HT1080 (cell line): ENCODE data around the gene DLEC1. TPM values are rescaled to one million over a fixed set of nuclear protein-coding genes. Genes with fewer than 3 reads are reported as not detected.

ENCODE experiments used
- DNase-seq: peaks from one replicate; pipeline ENCODE4 v3.0.0-alpha.2; 2015; ENCODE audit warnings: low read depth
- total RNA-seq: library from RNA; depleted of rRNA; stranded (reverse); fragments of >200 nt; shearing (Covaris generic); gene quantifications from 2 replicates; pipeline ENCODE4 v1.2.3, GENCODE V29; 2014

DLEC1 gene
- total RNA-seq, 1 experiment from 2014 or later: not detected

DNA sequence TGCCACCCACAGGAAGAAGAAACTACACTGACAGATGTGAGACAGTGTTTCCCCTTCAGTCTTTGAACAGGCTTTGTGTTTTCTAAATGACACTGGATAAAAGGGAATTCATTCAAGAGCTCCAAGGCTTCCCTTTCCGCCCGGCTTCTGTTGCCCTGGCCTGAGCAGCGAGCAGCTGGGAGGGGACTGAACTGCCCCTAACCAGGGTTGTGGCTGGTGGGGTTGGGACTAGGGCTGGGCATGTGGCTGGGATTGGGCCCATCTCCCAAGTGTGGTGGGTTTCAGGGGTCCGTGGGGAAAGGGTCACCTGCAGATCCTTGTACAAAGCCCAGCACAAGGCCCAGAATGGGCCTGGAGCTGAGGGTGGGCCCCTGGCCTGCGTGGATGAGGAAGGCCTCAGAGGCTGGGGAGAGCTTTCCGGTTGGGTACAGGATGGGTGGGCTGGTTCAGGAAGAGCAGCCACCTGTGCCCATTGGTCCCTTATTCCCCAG is 38.0 kb upstream of the DLEC1 start:
- DNase-seq: no peak

DNA sequence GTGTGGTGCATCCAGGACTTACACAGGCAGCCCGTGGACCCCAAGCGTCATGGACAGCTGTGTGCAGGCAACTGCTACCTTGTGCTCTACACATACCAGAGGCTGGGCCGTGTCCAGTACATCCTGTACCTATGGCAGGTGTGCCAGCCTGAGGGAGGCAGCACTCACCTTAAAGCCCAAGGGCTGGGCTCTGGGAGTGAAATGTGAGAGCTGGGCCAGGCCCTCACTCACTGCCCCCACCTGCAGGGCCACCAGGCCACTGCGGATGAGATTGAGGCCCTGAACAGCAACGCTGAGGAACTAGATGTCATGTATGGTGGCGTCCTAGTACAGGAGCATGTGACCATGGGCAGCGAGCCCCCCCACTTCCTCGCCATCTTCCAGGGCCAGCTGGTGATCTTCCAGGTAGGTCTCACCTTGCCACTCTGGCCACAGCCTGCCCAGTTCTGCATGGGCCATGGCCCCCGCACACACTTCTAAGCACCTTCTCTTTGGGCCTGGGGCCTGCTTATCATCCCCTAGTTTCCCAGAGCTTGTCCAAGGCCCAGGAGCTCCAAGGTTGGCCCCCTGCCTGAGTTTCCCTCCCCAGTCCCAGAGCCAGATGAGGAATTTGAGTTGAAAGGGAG is 37.4 kb upstream of the DLEC1 start:
- DNase-seq: no peak

DNA sequence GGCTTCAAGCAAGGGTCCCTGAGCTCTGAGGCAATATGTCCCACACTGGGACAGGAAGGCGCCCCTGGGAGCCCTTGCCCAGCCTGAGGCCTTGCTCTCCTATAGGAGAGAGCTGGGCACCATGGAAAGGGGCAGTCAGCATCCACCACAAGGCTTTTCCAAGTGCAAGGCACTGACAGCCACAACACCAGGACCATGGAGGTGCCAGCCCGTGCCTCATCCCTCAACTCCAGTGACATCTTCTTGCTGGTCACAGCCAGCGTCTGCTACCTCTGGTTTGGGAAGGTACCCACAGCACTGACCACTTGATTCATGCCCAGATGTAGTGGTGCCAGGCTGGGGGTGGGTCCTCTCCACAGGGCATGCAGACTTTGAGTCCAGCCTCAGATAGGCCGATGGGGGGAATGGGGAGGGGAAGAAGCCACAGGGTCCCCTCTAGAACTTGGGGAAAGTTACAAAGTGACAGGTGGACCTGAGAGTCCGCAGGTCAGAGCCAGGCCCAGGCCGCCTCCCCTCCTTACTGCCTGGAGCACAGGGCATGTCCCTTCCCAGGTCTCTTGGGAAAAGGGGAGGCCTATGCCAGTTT is 36.6 kb upstream of the DLEC1 start:
- no peak for DNase-seq

DNA sequence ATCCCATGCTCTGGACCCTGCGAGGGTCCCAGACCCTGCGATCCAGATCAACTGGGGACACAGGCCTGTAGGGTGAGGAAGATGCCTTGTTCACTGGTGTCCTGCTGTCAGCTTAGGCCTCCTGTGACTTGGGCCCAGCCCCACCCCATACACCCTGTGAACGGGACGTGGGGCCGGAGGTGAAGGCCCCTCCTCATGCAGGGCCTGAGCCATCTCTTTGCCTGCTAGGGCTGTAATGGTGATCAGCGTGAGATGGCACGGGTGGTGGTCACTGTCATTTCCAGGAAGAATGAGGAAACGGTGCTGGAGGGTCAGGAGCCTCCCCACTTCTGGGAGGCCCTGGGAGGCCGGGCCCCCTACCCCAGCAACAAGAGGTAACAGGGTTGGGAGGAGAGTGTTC is 36.1 kb upstream of the DLEC1 start:
- DNase-seq: no peak

DNA sequence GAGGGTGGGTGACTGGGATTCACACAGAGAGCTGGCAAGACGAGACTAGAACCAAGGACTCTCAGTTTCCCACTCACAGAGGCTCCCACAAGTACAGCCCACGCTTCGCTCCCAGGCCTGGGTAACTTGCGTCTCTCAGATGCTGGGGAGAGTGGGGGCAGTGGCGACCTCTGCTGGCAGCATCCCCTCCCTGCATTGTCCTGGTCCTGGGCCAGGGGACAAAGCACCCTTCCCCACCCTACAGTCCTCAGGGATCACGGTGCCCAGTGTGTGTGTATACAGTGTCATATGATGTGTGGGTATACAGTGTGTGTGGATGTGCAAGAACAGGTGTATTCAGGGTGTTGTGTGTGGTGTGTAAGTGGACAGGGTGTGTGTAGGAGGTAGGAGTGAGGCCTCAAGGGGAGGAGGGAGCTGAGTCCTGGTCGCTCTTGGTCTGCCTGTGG is 35.6 kb upstream of the DLEC1 start:
- DNase-seq: peak; percentile 38

DNA sequence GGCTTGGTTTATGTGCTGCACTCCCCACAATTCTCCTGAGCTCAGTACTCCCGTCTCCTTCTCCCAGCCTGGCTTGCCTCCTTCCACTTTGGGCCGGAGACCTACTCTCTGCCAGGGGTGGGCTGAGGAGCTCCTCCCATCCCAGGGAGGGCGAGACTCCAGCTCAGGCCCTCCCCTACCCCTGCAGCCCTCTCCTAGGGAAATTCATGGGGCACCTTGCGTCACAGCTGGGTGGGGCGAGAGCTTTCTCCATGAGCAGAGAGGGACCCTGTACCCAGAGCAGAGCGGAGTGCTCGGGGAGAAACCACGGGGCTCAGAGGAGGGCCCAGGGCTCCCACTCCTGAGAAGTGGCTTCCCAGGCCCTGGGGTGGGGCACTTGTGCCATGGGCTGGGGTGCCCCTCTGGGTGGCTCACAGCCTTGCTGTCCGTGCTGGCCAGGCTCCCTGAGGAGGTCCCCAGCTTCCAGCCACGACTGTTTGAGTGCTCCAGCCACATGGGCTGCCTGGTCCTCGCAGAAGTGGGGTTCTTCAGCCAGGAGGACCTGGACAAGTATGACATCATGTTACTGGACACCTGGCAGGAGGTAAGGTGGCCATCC is 35.1 kb upstream of the DLEC1 start:
- DNase-seq: no peak

DNA sequence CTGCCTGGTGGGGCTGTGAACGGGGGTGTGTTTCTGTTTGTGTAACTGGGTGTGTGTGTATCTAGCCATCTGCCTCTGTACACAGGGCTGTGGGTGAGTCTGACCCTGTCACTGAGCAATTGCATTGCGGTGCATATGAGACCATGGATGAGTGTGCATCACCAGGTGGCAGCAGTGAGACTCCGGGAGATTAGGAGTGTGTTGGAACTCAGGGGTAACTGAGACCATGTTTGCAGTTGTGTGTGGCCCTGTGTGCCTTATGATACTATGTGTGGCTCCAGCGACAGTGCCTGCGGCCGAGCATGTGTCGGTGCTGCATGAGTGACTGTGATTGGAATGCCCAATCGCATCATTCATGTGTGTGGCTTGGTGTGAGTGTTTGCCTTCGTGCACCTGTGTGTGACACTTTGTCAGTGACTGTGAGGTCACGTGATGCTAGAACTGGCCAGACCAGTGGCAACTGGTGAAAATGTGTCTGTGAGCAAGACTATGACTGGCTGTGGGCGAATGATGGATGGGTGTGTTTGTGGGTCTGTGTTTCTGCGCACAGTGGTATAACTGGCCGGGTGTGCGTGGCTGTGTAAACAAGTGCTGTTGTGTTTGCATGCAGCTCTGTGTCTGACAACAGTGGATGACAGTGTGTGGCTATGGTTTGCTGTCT is 34.5 kb upstream of the DLEC1 start:
- peak; percentile 64 for DNase-seq

DNA sequence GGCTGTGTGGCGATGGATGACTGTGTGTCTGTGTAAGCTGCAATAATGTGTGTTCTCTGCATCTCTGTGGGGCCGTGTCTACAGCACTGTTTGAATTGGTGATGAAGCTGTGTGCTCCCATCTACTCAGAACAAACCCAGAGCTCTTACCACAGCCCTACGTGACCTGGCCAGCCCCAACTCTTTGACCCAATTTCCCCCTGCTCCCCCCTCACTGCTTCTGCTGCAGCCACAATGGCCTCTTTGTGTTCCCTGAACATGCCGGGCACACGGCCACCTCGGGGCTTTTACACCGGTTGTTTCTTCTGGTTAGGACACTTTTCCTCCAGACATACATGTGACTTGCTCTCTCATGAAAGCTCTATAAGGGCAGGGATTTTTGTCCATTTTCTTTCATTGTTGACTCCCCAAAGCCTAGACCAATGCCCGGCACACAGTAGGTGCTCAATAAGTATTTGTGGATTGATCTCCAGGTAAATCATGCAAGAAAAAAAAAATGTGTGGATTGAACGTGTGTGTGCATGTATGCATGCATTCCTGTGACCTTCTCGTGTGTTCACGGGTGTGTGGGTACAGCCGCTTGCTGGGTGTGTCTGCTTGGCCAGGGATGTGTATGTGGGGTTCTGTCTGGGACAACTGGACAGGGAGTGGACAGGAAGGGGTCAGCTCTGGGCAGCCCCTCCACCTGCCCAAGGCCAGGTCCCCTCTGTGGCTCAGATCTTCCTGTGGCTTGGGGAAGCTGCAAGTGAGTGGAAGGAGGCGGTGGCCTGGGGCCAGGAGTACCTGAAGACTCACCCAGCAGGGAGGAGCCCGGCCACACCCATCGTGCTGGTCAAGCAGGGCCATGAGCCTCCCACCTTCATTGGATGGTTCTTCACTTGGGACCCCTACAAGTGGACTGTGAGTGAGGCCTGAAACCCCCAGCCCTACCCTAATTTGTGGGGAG is 33.7 kb upstream of the DLEC1 start:
- peak; percentile 40 for DNase-seq

DNA sequence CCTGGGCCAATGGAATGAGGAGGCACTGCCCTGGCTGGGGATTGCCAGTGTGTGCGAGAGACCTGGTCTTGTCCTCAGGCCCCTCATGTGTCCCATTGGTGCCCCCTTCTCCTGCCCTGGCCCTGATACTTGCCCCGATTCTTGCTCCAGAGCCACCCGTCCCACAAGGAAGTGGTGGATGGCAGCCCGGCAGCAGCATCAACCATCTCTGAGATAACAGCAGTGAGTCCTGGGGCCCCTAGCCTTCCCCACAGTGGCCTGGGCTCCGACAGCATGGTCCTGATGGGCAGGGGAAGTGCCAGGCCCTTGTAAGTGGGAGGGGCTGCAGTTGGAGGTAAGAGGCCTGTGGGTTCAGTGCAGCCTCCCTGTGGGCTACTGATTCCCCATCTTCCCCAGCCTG is 33.0 kb upstream of the DLEC1 start:
- DNase-seq: no peak

DNA sequence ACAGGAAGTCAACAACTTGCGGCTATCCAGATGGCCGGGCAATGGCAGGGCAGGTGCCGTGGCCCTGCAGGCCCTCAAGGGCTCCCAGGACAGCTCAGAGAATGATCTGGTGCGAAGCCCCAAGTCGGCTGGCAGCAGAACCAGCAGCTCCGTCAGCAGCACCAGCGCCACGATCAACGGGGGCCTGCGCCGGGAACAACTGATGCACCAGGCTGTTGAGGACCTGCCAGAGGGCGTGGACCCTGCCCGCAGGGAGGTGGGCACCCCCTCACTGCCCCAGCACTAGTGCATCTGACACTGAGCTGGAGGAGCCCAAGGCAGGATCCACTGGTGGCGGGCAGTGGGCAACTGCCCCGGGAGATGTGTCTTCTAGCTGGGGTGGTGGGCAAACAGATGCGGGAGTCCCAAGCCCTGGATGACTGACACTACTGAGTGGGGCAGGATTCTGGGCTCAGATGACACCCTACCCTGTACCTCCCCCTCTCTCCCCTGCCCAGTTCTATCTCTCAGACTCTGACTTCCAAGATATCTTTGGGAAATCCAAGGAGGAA is 32.5 kb upstream of the DLEC1 start:
- no peak for DNase-seq

DNA sequence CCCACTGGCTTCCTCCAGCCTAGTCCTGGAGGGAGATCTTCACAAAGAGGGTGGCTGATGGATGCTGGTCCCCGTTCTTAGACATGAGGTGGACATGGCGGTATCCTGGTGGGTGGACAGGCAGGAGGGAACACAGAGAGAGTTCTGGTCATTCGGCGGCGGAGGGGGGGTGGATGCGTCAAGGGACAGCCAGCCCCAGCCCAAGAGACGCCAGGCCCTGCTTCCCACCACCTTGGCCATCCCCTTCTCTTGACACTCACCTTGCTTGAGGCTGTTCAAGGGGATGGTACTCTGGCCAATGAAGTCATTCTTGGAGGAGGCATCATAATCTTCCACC is 31.3 kb upstream of the DLEC1 start:
- DNase-seq: no peak

DNA sequence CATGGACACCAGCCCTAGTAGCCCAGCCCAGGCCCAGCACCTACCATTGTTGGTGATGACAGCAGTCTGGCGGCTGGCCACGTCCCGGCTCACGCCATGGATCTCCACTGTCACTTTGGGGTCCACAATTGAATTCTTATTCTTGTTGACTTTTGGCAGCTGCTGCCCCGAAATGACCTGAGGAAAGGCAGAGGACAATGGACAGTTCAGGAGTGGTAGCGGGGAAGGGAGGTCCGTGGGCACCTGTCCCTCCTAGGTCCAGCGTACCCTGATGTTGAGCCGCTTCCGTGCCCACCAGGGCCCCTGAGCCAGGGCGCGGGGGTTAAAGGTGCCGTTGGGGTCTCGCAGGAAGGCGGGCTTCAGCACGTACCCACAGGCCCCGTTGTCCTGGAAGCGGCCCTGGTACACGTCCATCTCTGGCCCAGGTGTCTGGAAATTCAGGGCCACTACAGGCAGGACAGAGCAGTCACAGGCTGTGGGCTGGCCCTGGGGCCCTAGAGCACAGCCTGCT is 30.8 kb upstream of the DLEC1 start:
- DNase-seq: no peak

DNA sequence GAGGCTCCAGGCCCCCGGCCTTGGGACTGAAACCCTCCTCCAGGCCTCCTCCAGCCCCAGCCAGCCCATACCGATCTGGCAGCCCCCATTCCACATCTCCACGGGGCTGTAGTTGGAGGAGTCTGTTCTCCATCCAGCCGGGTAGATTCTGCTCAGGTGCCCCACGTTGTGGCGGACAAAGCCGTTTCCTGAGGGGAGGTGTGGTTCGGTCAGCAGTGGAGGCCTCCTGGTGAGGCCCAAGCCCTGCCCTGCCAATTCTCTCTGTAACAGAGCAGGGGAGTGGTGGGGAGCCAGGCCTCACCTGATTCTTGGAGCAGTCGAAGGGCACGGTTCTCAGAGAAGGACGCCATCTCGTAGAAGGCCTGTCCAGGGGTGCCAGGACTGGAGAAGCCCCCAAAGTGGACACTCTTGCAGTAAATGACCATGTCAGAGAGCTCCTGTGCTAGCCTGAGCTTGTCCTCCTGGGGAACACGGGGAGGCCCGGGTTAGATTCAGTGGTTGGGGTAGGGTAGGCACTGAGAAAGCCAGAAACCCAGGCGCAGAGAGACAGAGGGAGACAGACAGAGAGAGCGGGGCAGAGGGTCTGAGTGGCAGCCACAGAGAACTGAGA is 29.9 kb upstream of the DLEC1 start:
- no peak for DNase-seq

DNA sequence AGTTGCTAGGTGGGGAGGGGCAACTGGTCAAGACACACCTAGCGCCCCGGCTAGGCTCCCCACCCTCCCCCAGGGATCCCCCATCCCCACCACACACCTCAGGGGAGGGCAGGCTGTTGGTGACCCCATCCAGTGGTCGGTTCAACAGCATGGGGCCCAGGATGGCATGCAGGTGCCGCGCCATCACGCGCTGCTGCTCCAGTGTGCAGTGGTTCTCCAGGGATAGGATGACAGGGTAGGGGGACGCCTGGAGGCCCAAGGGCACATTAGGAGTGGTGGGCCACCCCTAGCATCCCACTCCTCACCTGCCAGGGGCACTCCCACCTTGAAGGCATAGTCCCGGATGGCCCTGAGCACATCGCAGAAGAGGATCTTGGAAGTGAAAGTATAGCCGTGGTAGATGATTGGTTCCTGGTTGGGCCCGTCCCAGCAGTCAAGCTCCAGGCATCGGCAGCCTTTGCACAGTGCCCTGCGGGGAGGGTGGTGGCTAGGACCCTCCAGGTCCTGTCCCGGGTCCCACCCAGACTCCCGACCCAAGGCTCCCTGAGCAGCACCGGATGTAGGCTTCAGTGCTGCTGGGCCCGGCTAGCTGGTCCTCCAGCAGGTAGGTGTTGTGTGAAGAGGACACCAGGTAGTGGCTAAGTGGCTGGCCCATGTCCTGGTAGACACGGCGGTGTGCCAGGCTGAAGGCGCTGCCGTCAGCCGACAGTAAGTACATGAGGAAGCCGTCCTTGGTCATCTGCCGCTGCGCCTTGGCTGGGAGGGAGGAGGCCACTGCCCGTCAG is 29.0 kb upstream of the DLEC1 start:
- no peak for DNase-seq

DNA sequence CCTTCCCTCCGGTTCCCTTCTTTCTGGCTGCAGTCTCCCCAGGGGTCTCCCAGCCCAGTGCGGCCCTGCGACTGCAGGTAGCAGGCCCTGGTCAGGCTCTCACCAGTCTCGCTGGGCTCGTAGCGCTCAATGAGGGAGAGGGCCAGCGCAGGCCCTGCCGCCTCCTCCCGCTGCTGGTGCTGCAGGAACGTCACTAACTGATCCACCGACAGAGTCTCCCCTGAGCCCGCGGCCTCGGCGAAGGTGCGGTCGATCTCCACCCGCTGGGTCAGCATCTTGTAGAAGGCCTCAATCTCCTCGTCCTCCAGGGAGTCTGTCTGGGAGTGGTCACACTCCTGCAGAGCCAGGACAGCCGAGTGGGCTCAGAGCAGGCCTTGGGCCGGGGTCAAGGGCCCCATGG is 27.9 kb upstream of the DLEC1 start:
- DNase-seq: no peak

DNA sequence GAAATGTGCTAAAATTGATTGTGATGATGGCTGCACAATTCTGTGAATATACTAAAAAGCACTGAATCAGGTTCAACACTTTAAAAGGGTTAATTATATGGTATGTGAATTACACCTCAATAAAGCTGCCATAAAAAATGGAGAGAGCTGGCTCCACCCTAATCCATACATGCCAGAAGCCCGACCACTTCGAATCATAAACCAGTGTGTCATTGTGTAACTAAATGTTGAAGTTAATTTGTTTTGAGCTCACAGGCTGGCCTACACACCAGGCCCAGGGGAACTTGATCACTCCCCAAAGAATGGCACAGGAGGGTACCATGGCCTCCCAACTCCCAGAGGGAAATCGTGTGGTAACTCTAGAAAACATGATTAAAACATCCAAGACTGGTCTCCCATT is 23.5 kb upstream of the DLEC1 start:
- DNase-seq: no peak

DNA sequence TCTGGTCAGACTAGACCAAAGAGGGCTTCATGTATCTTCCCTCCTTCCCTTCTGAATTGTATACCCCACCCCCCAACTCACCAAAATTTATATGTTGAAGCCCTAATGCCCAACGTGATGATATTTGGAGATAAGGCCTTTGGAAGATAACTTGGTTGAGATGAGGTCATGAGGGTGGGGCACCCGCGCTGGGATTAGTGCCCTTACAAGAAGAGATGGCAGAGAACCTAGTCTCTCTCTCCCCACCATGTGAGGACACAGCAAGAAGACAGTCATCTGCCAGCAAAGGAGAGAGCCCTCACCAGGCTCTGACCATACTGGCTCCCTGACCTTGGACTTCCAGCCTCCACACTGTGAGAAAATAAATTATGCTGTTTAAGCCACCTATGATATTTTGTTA is 23.0 kb upstream of the DLEC1 start:
- no peak for DNase-seq

DNA sequence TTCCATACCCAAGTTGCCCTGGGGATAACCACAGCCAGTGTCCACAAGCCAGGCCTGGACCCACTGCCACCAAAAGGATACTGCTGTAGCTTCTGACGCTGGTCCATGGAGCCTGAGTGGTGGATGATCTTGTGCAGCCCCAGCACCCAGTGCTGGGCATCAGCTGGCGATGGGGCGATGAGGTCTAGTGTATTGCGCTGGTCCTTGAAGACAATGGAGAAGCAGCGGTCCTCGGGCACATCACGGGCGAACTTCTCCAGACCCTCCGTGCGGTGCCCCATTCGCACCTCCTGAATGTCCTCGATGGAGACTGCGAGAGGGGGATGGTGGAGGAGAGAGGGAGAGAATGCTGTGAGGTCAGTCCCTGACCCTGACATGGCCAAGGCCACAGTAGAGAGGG is 22.6 kb upstream of the DLEC1 start:
- no peak for DNase-seq

DNA sequence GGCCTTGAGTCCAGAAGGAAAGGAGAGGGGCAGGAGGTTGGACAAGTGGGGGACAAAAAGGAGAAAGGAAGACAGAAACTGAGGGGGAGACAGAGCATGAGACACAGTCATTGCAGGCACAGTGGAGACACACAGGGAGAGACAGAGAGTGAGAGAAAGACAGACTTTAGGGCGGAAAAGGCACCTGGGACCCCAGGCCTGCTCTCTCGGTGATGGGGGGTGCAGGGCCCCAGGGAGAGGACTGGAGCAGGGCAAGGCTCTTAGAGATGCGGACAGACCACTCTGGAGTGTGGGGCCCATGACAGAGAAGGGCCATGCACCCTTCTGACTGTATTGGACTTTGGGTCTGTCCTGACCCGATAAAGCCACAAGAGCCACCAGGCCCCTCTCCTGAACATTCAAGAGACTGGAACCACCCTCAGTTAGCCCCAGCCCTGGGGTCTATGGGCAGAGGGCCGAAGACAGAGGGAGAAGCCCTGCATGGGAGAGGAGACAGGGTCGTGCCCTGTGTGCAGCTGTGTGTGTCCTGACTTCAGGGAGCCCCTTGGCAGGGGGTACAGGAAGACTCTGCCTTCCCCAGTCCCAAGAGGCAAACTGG is 22.1 kb upstream of the DLEC1 start:
- DNase-seq: no peak
